Cerebellar cortex (tissue), 1 donor: Measurements from ENCODE around the gene CHRND.

Experiments used
- DNase-seq: peaks from one replicate; pipeline ENCODE4 v3.0.0-alpha.2; 2015; ENCODE audit warnings: low spot score

CHRND gene

DNA sequence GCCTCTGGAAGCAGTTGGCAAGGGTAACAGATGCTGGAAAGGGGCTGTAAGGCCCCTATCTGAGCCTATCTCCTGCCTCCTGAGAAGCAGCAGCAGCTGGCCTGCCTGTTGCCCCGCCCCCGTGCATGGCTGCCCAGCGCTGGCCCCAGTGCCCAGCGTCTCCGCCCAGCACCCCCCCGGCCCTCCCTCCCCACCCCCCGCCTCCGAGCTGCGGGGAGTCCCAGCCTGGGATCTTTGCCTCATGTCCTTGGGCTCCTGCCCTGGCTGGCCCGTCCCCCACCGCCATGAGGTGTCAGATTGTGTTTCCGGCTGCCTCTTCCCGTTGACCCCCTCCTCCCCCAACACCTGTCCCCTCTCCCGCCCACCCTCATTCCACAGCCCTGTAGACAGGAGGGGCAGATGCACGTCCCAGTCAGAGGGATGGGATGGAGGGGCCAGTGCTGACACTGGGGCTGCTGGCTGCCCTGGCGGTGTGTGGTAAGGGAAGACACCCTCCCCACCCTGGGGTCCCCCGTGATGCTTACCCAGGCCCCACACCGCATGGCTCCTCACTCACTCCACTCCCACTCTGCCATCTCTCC is at the start of gene CHRND:
TSS of gene CHRND (plus strand) at position 370 of the 581 bp plus-strand sequence. CDS start at position 426, 56 bp downstream.
- no peak for DNase-seq

DNA sequence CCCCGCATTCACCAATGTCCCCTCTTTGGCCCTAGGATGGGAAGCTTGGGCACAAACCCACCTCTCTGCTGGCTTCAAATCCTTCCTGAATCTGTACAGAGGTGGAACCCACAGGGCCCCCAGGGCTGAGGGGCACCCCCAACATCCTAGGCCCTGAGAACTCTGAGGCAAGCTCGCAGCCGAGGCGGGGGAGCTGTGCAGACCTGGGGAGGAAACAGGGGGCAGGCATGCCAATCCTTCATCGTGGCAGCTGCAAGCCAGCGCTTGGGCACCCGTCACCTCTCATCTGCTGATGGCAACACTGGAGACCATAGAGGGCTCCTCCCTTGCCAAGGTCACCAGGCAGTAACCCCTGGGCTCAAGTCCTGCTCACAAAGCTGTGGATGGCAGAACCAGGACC is 49.2 kb upstream of the CHRND start:
- no peak for DNase-seq

DNA sequence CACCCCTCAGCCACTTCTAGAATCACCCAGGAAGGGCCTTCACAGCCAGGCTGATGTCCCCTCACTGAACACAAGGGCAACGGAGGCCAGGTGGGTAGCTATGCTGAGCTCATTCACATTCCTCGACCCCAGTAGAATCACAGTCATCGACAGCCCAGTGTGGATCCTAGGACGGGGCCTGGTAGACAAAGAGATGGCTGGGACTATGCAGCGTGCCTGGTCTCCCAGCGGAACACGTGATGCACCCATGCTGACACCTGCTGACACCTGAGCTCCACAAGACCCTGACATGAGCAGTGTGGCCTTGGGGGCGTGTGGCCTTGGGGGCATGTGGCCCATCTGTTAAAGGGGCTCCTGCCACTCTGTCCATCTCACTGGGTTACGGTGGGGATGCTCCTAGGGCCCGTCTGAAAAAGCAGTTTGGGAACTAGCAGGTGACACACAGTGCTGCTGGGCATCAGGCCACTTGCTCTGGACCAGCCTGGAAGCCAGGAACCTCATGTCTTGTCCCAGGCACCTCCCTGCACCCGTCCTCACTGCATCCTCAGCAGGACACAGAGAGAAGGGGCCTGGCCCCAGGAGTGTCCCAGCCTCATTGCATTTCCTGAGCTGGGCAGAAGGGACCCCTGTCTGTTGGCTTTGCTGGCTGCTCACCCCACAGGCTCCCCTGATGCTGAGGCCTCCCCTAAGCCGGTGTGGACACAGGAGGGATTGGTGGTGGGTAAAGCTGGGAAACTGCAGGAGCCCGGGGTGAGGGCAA is 48.0 kb upstream of the CHRND start:
- DNase-seq = no peak

DNA sequence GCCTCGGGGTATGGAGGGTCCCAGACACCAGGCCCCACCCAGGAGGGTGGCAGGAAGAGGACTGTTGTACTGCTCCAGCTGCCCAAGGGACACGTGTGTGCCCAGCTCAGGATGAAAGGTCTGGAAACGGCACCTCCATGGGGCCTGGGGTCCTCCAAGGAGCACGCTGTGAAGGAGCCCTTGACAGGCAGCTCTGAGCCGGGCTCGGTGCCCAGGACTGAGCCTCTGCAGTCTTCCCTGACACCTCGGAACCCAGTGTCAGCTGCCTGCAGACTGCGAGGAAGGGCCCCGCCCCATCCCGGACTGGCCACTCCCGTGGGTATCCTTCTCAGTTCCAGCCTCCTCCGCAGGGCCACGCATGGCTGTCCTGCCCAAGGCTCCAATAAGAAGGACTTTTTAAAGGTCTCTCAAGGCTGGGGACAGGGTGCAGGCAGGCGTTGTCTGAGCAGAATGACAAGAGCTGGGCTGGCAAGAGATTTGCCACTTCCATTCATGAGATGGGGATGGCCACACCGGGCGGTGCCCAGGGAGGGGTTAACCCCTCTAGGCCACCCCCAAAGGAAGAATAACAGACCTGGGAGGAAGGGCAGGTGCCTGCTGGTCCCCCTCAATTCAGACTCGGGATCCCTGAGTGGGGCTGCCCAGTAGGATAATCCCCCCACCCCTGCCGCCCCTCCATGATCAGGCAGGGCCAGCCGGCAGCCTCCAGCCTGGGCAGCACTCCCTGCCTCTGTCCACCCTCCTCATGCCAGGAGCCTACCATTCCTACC is 47.2 kb upstream of the CHRND start:
- no peak for DNase-seq

DNA sequence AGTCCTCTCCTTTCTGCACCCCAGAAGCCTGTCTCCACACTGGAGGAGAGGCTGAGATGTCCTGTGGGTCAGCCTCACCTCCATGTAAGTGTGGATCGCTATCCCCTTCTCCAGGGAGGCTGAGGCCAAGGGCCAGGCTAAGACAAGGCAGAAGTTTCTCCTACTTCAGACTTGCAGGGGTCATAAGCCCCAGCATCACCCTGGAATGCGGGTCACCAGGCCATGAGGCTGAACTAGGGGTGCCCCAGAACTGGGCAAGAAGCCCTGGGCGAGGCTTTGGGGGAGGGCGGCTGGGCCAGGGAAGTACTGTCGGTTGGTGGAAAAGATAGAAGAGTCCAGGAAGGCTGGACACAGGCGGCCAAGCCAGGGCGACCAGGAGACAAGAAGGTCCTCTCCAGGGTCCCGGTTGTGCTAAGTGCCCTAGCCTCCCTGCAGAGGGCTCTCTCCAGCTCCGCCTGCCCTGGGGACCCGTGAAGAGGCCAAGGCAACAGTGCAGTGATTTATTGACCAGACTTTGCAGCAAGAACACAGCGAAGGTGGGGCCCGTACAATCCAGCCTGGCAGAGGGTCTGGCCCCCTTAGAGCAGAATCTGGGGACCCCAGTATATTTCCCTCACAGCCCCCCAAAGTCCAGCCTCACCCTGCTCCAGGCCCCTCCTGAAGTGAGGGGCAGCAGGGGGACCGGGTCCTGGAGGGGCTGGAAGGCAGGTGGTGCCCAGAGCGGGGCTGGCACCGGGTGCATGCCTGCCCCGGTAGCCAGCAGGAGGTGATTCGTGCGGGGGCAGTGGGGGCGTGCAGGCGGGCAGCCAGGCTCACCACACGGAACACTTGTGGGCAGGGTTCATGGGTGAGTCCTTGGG is 46.4 kb upstream of the CHRND start:
- DNase-seq = no peak

DNA sequence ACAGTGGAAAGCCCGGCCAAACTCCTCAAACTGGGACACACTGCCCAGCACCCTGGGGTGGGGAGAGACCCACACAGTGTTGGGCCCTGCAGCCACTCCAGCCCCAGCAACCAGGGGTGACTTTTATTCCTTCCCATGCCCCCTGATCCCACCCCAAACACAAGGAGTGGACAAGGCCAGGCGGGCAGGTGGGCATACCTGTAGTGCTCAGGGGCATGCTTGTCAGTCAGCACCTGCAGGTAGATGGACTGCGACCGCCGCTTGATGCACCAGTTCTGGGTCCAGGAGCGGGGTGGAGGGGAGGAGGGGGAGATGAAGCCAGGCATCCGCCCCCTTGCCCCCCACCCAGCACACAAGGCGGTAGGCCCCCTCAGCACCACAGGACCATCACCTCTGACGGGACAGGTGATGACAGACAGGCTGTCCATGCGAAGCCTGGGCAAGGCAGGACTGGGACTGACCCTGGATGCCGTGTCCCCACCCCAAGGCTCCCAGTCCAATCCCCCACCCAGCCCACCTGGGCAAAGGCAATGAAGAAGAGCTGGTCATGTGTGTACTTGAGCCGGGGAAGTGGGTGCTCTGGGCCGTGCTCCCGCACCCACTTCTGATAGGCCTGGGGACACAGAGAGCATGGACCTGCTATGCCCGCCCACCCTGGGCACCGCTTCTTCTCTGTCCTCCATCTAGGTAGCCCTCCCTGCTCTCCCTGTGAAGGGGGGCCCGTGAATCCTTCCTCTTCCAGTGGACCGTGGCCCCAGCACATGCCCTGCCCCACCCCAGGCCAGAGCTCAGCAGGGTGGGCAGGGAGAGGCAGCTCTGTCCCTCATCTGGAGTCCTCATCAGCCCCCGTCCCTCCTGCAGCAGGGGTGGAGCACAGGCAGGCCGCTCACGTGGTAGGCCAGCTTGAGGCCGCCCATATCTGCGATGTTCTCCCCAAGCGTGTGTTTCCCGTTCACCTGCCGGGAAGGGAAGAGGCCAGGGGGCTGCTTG is 45.5 kb upstream of the CHRND start:
- no peak for DNase-seq

DNA sequence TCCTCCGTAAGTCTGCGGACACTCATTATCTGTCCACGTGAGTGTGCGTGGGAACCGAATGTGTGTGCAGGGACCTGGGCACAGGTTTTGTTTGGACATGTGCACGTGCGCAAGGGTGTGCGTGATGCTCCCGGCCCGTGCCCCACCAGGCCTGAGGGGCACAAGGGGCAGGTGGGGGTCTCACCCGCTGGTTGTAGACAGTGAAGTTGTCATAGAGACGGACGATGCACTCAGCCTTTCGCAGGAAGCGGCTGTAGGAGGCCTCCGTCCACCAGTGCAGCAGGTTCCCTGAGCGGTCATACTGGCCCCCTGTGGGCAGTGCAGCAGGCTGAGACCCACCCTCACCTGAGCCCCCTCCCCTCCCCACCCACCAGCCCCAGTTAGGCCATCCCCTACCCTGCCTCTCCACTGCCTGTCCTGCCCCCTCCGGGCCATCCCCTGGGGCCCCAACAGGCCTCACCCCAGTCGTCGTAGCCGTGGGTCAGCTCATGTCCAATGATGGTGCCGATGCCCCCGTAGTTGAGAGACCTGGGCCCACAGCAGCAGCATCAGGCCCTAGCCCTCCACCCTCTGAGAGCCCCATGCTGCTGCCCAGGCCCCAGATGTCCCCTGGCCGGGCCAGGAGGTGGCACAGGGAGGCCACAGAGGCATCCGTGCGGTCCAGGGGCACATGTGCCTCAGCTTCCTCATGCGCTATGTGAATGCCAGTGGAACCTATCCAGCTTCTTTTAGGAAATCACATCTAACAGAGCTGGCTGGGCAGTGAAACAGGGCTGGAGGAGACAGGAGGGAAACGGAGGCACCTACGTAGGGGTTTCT is 44.4 kb upstream of the CHRND start:
- no peak for DNase-seq

DNA sequence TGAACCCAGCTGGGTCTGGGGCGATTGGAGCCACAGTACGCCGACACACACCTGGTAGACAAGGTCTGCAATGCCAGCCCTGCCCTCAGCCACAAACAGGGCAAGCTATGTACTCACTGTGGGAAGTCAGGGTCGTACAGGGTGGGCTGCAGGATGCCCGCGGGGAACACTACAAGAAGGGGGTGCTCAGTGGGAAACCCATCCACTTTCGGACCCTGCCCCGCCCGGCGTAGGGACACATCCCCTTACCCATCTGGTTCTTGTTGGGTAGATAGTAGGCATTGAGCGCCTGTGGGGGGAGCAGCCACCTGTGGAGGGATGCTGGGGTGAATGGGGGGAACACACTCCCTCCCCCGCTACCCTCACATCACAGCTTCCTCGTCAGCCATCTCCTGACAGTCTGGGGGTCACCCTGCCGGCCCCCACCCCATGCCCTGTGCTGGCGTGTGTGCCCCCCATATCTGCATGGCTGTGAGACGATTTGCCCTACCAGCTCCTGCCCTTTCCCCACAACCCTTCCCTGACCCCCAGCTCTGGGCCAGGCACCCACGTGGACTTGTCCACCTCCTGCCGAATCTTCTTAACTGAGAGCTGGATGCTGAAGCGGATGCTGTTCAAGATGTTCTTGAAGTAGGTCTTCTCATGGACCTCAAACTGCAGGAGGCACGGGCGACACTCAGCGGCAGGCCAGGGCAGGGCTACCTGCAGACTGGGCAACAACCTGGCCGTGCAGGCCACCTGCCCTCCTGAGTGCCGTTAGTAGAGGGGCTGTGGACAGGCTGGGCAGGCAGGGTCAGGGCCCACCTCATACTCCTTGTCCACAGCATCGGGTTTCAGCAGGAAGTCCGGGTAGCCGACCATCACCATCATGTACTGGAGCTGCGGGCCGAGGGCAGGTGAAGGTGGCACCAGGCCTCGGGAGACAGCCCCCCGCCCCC is 43.4 kb upstream of the CHRND start:
- no peak for DNase-seq

DNA sequence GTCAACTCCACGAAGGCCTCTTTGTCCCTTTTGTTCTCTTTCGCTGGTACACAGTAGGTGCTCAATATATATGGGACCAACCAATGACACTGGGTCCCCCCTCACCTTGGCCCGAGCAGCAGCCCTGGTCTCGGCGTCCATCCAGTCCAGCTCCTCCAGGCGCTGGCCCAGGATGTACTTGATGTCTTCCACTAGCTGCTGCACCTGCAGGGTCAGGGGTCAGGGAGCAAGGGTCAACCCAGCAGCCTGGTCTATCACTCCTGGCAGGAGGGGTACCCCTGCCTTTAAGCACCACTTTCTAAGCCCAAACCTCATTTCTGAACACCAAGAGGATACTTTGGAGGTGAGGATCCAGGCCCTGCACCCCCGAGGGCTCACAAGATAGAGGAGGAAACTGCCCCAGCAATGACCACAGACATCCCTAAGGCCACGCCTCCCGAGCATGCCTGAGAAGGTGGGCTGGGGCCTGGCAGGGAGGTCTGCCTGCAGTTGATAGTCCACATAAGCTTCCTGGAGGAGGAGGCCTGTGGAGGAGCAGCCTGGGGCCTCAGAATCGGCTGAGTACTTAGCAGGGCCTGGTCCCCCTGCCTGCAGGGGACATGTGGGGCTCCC is 42.5 kb upstream of the CHRND start:
- no peak for DNase-seq

DNA sequence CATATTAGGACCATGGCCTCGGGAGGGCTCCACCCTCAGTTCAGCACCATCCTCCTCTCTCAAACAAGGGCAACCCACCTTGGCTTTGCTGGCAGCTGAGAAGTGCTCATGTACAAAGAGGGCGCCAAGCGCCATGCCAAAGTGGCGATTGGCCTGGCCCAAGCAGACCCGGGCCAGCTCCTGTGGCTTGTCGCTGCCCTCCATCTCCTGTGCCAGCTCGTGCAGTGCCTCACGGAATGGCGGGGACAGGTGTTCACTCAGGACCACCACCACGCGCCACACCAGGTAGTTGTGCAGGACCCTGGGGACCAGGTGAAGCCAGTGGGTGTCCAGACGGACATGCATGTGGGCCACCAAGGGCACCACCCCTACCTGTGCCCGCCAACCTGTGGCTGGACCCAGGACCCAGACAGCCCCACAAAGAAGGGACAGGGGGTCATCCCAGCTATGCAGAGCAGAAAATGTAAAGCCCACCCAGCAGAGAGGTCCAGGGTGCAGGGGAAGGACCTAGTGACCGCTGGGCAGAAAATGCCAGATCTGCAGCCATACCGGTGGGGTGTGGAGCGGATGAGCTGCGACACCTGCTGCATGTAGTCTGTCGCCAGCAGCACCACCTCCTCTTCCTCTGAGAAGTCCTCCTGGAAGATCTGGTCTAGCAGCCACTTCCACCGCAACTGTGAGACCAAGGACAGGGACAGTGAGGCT is 41.9 kb upstream of the CHRND start:
- DNase-seq = no peak

DNA sequence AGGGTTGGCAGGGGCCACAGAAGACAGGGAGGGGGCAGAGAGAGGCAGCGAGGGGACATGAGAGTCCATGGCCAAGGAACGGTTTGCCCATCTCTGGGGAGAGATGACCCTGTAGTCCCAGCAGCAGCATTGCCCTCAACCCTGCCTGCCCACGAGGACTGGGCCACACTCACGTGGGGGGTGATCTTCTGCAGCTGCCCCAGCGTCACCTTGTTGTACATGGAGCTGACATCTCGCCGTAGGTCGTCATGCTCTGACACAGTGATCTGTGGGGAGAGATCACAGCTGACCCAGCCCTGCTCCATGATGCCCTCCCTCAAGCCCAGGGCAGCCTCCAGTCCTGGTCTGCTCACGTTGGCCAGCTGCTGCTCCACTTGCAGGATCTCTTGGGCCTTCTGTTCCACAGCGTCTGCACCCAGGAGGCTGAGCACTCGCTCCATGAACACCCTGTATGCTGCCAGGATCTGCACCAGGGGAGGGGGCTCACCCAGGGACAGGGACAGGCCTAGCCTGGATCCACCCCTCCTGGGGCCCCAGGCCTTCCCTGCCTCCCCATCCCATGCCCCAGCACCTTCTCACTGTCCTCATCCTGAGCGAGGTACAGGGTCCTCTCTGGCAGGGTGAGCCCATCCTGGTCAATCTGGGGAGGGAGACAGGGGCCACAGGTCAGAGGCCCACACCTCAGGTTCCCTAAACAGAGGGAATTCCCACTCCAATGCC is 41.2 kb upstream of the CHRND start:
- DNase-seq = no peak

DNA sequence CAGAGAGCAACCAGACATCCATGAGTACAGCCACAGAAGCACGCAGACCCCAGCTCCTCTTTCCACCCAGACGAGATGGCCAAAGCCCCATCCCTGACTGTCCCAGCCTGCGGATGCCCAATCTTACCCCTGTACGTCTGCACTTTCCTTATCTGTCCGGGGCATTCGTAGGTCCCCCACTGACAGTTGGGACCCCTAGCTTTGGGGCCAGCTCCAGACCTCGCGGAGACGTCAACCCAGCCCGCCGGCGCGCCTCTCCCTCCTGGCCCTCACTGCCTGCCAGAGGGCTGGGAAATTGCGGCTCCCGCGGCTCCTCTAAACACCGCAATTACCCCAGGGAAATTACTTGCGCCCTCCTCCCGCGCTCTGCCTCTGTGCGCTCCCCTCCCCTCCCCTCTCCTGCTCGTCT is 40.6 kb upstream of the CHRND start:
- DNase-seq = no peak

DNA sequence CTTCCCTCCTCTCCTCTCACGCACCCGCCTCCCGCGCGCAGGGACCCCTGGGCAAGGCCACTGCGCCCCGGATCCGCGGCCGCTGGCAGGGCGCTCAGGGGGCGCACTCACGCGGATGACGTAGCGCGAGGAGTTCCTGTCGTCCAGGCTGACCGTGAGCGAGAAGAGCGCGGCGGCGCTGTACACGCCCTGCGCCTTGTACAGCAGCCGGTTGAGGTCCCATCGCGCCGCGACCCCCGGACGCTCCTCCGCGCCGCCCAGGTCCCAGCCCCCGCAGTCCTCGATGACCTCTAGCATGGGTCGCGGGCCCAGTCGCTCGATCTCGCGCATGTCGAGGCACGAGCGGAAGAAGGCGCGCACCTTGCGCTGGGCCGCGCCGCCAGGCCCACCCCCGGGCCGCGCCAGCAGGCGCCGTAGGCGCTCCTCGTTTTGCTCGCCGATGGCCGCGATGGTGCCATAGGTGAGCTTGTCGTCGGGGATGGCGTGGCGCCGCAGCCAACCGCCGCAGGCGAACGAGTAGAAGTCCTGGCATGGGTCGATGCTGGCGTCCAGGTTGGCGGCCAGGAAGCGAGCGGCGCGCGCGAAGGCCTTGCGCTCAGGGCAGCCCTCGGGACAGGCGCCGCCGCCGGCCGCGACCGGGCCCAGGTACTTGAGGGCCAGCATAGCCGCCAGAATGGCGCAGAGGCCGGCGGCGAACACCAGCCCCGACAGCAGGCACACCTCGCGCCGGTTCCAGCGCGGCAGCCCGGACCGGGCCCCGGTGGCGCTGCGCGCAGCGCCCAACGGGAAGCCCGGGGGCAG is 40.0 kb upstream of the CHRND start:
- DNase-seq = no peak

DNA sequence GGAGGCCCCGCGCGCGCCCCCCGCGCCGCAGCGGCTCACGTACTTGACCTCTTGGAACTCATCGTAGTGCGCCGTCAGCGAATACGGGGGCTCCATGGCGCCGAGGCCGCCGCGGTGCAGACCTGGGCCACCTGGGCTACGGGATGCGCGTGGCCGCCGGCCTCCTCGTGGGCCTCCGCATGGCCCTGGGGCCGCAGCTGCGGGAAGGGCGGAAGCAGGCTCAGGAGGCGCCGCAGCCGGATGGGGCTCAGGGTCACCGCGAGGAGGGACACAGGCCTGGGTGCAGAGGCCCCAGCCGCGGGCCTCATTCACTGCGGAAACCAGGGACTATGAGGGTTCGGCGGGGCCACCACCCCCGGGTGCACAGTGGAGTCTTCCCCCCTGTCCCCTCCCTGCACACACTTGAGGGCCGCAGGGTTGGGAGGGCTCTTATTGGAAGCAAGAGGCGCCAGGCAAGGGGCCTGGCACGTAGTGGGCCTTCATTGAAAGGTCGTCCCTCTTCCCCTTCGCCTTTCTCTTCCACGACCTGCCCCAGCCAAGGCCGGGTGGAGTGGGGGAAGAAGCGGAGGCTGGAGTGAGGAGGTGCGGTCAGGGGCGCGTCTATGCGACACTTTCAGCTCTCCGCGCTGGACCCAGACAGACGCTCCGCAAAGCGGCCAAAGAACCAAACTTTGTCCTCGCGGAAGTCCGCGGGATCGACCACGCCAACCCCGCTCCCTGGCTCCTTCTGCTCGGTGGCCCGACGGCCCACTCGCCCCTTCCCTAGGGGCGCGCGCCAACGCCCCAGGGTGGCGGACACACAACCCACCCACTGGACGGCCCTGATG is 39.2 kb upstream of the CHRND start:
- DNase-seq = no peak

DNA sequence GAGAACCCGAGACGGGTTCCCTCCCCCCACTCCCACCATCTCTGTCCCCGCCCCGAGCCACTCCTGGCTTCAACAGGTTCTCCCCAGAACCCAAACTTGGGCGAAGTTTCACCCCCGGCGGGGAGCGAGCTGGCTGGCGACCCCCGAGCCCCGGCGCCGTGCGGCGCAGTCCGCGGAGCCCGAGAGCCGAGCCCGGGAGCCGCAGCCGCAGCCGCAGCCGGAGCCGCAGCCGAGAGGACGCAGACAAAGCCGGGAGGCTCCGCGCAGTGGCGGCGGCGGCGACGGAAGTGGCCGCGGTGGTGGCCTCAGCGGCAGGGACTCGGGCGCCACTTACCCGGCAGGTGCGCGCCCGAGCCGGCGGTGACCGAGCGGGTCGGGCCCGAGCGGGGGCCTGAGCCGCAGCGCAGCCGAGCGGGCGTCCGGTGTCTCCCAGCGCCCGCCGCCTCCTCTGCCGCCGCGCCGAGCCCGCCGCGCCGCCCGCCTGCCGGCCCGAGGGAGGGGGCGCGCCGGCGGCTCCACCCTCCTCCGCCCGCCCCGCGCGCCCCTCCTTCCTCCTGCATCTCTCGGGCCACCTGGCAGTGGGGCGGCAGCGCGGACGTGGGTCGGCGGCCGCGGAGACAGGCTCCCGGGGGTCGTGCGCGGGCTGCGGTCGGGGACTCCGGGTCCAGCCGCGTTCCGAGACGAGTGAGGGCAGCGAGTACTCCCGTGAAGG is 38.4 kb upstream of the CHRND start, which contains the start of gene ECEL1:
TSS of gene ECEL1 (minus strand) at position 450 of the 712 bp plus-strand sequence. CDS start 1,181 bp downstream, outside the sequence.
- DNase-seq = no peak
